Upper lobe of left lung (tissue), 4 donors: ENCODE data around the gene FAM171A2.

Source experiments
- EP300 ChIP-seq, 4 donors: sonication (generic); formaldehyde crosslinking; IDR thresholded peaks; one replicate each; pipeline ENCODE4 v1.5.1; 2017; ENCODE audit warnings: antibody characterized with exemption in 4 of 4, control low read depth in 2 of 4
- TF ChIP-seq, protein P1 (sequence below), 6 experiments: fragments of 450-650 bp in 4 of 6; fragments of 200-600 bp in 2 of 6; sonication (generic) in 2 of 6; IDR thresholded peaks; one replicate each; pipeline ENCODE4 v1.5.1; 2016 to 2019; ENCODE audit warnings: antibody characterized with exemption in 6 of 6

- no peak for TF ChIP-seq EP300 (IDR thresholded peaks at IDR 0.05)
- TF ChIP-seq, protein P1, sequence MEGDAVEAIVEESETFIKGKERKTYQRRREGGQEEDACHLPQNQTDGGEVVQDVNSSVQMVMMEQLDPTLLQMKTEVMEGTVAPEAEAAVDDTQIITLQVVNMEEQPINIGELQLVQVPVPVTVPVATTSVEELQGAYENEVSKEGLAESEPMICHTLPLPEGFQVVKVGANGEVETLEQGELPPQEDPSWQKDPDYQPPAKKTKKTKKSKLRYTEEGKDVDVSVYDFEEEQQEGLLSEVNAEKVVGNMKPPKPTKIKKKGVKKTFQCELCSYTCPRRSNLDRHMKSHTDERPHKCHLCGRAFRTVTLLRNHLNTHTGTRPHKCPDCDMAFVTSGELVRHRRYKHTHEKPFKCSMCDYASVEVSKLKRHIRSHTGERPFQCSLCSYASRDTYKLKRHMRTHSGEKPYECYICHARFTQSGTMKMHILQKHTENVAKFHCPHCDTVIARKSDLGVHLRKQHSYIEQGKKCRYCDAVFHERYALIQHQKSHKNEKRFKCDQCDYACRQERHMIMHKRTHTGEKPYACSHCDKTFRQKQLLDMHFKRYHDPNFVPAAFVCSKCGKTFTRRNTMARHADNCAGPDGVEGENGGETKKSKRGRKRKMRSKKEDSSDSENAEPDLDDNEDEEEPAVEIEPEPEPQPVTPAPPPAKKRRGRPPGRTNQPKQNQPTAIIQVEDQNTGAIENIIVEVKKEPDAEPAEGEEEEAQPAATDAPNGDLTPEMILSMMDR (IDR thresholded peaks at IDR 0.05): no peak
Observed at GRCh38 chr17:44387804-44388203, 24.2 kb upstream of the FAM171A2 start.
